GM04503 (cell line): ENCODE data around the gene TFF3.

Experiments used
- DNase-seq: peaks from one replicate; pipeline ENCODE4 v3.0.0-alpha.2; 2012; ENCODE audit warnings: low read depth

Gene TFF3

DNA sequence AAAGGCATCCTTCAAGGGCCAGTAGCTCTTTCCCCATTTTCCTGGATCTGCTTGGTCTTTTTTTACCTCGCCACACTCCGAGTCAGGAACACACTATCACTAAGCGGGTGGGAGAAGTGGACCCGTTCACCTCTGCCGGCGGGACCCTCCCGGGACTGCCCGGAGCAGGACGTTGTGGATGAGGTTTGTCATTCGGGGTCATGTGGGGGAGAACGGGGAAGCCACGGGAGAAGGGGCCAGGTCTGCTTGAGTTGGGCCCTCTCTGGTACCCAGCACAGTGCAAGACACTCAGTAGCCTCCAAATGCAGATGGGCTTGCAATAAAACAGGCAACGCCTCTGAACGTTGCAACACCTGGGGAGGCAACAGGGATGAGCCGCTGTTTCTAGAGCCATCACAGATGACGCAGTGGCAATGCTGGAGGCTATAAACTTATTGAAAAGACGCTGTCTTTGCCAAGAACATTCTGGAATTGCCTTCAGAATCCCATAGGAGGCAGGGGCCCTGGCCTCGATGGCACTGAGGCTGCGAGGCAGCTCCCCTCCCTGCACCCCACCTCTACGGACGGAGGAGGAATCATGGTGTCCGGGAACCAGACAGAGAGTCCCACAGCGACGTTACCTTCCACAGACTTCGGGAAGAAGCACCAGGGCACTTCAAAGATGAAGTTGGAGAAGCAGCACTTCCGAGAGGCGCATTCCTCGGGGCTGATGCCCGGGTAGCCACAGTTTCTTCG, 31.8 kb upstream of the TFF3 start:
- no peak for DNase-seq

DNA sequence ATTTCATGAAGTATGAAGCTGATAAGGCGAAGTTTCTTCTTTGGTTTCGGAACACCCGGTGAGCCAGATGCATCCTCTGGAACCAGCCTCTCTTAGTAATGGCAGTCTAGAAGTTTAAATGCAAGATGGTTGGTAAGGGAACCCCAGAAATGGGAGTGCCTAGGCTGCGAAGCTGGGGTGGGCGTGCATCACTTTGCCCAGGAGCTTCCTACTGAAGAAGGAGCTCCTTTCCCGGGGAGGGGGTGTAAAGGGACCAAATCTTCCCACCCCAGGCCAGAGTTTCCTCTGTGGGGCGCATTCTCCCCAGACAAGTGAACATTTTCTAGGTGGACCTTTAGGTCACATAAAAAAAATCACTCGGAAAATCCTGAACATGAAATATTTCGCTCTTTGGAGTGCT, 31.2 kb upstream of the TFF3 start:
- no peak for DNase-seq

DNA sequence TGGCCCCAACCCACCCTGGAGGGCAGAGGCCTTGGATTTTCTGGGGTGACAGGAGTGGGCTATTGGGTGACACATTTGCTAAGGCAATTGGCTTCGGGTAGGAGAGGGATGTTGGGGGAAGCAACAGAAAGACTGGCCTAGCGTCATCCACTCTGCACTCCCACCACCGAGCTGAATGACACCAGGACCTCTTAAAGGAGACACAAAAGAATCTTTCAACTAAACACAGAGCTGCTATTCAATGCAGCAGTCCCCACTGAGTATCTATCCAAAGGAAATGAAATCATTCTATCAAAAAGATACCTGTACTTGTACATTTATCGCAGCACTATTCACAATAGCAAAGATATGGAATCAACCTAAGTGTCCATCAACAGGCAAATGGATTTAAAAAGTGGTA, 29.4 kb upstream of the TFF3 start:
- DNase-seq: no peak

DNA sequence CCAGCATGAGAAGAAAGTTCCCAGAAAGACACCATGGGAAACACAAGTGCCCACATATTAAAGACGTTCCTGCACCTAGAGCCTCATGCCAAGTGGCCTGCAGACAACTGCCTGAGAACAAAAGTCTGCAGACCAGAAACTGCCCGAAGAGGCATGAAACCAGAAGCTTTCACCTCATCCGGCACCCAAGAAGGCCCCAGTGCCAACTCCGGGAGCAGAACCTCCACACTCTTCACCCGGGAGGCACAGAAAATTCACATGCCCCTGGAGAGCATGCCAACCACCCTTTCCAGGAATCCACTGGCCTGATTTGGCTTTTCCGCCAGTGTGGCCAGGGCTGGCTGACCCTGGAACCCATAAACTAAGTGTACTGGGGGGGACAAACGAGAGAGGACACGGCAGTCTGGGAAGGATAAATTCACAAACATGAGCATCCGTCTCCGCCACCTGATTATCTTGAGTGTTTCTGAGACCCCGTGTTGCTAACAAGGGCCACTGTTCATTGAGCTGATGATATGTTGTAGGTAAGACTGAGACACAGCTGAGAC, 28.8 kb upstream of the TFF3 start:
- no peak for DNase-seq

DNA sequence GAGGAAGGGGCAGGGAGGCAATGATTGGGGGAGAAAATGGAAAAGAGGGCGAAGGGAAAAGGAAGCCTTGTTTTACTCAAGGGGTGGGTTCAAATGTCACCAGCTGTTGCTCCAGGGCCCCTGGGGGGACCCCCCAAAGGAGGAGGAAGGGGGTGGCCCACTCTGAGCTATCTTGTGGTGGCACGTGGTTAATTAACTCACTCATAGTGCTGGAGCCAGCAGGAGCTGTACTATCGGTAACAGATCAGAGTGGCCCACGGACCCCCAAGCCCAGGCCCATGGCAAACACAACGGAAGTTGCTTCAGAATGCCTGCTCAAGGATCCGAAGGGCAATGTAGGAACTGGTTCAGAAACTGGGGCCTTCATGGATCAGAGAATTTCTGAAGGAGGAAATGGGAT, 28.3 kb upstream of the TFF3 start:
- no peak for DNase-seq

DNA sequence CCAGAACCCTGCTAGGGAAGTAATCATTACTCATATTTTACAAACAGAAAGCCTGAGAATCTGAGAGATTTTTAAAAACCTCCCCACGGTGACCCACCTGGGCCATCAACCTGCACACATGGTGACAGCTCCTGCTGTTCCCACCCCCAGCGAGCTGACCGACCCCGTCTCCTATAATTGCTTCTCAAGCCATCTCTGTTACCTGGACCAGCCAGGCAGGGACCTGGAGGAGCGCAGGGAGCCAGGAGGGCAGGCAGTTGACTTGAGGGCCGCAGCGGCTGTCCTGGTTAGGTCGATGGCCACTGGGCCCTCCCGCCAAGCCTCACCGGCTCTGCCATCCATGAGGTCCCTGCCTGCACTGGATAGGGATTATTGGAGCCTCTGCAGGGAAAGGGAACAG, 27.9 kb upstream of the TFF3 start:
- DNase-seq: no peak

DNA sequence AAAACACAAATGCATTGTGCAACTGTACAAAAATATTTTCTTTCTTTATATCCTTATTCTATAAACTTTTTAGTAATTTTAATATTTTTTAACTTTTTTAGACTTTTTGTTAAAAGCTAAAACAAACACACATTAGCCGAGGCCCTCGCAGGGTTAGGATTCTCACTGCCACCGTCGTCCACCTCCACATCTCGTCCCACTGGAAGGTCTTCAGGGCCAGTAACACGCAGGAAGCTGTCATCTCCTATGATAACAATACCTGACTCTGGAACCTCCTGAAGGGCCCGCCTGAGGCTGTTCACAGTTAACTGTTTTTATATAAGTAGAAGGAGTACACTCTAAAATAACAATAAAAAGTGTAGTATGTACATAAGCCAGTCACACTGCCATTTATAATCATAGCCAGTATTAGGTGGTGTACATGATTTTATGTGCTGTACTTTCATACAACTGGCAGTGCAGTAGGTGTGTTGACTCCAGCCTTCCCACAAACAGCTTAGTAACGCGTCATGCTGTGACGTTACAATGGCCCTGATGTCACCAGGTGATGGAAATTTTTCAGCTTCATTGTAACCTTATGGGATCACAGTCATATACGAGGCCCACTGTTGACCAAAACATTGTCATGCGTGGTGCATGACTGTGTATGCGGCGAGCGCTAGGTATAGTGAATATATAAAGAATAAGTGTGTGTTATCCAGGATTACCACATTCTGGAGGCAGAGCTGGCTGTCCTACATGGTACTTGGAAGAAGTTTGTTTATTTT, 26.8 kb upstream of the TFF3 start:
- no peak for DNase-seq

DNA sequence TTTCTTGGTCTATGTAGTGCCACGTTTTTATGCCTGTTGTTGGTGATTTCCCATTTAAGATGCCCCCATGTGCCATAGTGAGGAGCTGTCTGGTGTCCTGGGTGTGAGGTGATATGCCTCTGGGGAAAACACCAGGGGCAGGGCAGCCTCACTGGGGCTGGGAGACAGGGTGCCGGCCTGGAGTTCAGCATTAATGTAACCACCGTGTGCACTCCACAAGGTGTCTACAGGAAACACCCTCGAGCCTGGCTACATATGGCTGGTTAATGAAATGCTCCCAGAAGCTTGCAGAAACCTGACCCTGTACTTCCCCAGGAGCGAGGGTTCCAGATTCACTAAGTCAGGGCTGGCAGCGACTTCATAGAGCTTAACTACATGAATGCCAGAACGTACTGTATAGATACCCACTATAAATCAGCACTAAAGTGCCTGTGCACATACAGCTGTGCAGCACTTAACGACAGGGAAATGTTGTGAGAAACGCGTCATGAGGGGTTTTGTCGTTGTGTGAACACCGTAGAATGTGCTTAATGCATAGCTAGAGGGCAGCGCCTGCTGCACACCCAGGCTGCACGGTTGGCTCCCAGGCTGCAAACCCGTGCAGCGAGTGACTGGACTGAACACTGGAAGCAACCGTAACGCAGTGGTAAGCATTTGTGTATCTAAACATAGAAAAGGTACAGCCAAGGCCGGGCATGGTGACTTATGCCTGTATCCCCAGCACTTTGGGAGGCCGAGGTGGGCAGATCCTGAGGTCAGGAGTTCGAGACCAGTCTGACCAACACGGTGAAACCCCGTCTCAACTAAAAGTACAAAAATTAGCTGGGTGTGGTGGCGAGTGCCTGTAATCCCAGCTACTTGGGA, 25.2 kb upstream of the TFF3 start:
- DNase-seq: no peak

DNA sequence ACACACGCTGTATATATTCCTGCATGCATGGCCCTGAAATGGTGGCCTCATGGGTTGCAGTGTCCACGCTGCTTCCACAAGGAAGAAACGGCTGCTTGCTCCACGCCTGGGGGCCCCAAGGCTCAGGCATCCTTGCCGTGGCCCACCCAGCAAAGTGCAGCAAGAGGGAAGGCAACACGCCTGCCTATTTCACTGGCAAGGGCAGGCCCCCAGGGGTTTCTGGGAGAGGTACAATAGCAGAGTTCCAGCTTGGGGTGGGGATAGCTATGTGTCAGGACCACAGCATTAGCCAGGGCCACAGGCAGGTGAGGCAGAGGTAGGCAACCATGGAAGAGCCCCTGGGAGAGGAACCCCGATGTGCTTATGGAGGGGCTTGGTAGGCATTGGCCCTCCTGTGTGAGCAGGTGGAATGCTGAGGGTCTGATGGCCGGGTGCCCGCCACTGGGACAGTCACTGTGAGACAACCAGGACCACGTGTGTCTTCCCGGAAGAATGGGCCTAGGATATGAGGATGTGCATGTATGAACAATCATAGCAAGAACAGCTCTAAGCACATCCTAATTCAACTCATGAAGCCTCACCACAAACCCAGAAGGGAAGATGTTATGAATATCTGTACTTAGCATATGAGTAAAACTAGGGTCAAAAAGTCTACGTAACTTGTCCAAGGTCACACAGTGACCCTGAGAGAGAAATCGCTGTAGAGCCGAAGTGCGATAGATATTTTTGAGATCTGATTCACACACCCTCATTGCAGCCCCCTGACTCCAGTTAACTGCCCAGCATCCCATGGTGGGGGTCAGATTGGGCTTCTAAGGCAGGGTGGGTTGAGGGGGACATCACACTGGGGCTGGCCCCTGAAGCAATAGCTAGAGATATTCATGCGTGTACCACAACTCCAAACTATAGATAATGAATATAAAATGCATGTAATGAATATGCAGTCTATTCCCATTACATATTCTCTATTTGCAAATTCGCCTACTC, 23.8 kb upstream of the TFF3 start:
- no peak for DNase-seq

DNA sequence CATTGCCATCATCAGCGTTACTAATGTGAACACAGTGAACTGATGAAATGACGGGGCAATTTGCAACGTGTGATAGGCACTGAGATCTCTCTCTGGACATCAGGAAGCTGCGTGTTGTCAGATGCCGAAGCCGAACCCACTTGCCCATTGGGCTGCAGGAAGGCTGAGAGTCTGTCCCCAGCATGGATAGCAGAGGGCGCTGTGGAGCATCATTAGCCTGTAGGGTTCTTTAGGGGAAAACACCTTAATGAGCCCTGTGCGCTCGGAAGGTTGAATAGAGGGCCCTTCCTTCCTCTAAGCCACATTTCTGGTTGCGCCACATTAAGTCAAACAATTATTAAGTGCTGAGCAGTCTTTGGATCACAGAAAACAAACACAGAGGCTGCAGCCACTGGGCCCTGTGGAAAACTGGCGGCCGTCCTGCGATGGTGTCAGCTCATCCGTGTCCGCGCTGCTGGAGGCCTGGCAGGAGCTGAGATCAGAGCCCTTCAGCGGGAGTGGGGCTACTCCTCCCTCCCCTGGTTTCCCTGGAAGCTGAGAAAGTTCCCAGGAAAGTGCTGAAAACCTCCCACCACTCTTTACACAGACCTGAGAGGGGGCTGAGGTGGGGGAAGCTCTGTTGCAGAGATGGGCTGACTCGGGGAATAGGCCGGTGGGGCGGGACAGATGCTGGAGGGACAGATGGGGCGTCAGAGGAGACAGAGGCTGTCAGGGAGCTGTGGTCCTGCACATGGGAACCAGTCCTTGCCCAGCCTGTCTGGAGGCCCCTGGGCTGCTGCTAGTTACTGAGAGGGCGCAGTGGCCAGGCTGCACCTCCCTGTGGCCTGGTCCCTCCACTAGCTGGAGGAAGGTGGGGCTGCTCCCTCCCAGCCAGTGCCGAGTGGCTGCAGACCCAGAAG, 22.9 kb upstream of the TFF3 start:
- peak; percentile 1 for DNase-seq

DNA sequence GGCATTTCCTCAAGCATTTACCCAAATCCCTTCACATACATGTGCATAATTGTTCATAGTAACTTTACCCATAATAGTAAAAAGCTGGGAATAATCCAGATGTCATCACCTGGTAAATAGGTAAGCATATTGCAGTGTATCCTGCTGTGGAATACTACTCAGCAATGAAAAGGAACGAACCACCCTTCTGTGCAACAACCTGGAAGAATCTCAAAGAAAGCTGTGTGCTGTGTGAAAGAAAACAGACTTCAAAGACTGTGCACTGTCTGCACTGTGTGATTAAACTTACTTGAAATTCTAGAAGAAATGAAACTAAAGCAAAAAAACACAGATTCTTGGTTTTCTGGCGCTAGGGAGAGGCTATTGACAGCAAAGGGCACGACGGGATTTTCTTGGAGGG, 22.1 kb upstream of the TFF3 start:
- DNase-seq: no peak

DNA sequence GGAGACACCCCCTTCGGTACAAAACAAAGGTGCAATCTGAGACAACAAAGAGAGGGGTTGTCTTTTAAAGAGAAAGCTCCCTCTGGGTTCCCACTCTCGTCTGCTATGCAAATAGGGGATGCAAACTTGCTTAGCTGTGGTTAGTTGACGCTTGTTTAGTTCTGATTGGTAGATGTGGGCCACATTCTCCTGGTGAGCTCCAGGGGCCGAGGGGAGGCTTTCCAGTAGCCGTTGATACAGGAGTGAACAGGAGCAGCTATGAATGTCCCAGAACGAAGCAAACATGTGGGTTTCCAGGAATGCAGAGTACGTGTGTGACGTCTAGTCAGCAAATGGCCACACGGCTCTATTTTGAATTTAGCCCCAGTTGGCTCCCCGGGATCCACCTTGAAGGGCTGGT, 20.8 kb upstream of the TFF3 start:
- DNase-seq: no peak

DNA sequence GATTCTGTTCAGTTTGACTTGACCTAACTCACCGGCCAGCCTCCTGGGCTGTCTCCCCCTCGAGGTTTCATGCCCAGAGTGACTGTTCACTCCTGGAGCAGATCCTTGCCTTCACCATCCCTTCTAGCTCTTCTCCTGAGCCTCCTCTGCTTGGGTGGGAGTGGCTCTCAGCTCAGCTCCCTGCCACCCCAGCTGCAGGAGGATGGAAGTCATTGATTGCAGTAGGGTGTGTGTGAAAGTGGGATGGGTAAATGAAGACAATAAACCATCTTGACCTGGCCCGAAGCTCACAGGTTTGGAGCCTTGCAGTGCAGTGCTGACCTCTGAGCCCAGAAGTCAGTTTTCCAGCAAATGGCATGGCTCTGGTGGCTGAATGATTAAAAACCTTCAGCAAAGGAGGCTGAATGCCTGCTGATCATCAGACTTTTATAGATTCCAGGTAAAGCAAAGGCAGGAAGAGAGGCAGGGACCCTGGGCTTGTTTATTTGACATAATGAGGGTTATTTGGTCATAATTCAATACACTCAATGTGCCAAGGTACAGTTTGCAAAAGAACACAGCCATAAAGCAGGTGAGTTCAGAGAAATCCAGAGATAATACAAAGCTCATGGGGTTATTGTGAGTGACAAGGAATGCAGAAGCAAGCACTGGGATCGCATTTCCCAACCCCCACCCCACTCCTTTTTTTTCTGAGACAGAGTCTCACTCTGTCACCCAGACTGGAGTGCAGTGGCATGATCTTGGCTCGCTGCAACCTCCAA, 17.5 kb upstream of the TFF3 start:
- DNase-seq: no peak

DNA sequence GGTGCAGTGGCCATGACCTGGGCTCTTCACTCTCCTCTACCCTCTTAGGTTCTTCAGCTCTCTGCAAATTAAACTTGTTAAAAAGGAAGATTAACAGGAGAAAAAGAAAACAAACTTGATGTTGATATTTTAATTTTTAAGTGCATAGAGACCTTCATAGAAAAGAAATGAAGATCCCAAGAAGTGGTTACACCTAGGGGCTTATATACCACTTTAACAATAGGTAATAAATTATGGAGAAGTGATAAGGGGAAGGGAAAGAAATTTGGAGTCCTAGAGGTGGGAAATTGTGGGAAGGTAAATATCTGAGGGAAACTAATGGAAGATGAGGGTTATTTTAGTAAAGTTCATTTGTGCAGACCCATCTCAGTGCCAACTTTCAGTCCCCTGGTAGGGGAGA, 16.5 kb upstream of the TFF3 start:
- DNase-seq: no peak

DNA sequence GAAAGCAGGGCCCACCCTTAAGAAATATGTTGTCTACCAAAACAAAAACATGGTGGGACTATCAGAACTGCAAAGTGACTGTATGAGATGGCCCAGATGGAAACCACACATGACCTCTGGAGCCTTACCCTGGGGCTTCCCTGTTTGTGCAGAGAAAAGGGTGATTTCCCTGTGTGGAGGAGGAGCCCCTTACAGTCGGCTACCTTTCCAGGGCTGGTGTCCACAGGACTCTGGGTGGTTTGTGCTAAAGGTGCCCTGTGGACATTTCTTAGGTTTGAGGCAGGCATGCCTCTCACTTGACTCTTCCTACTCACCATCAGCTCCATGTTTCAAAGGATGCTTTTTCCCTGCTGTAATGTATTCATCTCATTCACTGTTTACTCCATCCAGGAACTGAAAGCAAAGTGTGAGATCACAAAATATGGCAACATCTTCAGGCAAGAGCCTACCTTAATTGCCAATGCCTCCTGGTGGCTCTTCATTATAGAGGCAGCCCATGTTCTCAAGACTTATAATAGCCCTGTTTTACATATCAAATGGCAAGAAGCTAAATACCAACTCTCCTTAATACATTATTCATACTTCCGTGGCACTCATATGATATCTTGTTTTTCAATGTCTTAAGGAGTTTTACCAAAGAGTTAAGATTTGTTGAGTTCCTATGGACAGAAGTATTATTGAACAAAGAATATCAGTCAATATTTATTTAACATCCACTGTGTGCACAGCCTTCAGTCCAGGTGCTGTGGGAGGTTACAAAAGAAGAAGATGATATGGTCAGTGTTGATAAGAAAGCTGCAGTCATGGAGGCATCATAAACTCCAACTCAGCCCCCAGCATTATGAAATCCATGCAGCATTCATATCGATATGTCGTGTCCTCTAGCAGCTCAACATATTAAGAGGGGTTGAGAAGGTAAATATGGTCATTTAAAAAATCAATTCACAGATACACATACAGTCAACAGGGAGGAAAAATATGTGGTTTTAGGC, 15.5 kb upstream of the TFF3 start:
- no peak for DNase-seq

DNA sequence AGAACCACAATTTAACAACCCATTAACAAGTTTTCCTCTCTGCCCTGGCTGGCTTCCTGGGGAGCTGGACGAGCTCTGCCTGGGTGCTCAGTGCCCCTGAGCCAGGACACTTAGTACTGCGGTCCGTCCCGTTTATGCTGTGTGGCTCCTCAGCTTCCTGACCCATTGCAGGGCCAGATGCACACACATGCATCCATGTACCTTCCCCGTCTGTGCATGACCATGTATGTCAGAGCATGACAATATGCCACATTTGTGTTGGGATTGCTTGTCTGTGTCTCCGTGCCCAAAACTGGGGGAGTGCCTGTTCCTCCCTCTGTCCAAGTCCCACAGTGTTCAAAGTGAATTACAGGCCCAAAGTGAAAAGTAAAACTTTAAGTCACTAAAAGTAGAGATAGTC, 9.7 kb upstream of the TFF3 start:
- DNase-seq: no peak

DNA sequence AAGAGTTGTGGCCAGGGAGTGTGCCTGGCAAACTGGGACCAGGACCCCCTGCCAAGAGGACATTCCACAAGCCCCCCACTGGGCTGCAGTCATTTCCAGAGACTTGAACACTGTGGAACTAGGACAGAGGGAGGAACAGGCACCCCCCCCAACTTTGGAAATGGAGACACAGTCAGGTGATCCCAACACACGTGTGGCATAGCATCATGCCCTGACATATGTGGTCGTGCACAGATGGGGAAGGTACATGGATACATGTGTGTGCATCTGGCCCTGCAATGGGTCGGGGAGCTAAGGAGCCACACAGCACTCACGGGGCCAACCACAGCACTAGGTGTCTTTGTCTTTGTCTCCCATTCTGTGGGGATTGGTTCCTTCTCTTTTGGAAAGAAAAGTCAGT, 6.6 kb upstream of the TFF3 start:
- no peak for DNase-seq

DNA sequence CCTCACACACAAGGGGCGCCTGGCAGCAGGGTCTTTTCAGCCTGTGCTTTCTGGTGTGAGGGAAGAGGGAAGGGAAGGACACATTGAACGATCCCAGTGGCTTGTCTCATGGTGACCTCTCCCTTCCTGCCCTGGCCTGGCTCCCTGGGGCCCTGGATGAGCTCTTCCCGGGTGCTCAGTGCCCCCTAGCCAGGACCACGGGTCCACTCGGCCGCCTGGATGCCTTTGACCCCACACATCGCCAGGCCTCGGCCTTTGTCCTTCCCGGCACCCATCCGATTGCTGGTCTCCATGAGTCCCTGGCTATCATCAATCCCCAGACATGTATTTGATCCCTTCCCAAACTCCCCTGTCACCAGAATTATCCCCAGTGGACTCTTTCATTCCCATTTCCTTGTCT, 6.0 kb upstream of the TFF3 start:
- DNase-seq: no peak
